ENCODE data around the gene TMEM163. TPM values are rescaled to one million over a fixed set of nuclear protein-coding genes. Genes with fewer than 3 reads are reported as not detected.

TMEM163 gene
- total RNA-seq, 6 experiments from 2014 or later: not detected

DNA sequence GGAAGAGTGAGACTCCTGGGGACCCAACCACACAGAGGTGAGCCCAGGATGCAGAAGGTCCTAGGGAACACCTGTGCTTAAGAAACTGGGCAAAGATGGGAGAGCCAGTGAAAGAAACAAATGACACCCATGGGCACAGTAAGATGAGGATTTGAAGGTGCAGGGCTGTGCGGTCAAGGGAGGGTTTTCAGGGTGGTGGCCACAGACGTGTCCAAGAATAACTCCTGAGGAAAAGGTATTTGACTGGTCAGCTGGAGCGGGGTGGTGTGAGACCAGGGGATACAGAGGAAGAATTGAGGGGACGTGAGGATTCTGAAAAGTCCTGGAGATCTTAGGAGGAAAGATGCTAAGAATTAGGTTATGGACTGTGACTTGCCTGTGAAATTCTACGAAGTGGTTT lies 142.9 kb downstream of the TMEM163 start:
- no peaks in the 10 kb centered on the region for H3K4me1 Mint-ChIP-seq (ENCODE audit: low read depth)
- no peak for DNase-seq
- H3K27me3 Mint-ChIP-seq (ENCODE audit: insufficient read depth): peaks cover 20% of the 10 kb centered on the region
- H3K36me3 Mint-ChIP-seq (ENCODE audit: low read depth): no peaks in the 10 kb centered on the region
- TF ChIP-seq, protein P1, sequence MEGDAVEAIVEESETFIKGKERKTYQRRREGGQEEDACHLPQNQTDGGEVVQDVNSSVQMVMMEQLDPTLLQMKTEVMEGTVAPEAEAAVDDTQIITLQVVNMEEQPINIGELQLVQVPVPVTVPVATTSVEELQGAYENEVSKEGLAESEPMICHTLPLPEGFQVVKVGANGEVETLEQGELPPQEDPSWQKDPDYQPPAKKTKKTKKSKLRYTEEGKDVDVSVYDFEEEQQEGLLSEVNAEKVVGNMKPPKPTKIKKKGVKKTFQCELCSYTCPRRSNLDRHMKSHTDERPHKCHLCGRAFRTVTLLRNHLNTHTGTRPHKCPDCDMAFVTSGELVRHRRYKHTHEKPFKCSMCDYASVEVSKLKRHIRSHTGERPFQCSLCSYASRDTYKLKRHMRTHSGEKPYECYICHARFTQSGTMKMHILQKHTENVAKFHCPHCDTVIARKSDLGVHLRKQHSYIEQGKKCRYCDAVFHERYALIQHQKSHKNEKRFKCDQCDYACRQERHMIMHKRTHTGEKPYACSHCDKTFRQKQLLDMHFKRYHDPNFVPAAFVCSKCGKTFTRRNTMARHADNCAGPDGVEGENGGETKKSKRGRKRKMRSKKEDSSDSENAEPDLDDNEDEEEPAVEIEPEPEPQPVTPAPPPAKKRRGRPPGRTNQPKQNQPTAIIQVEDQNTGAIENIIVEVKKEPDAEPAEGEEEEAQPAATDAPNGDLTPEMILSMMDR (IDR thresholded peaks at IDR 0.05): no peak
- H3K4me3 Mint-ChIP-seq: no peak overlapping the region
- H3K9me3 Mint-ChIP-seq: no peaks in the 10 kb centered on the region
- H3K27ac Mint-ChIP-seq: no peak overlapping the region

DNA sequence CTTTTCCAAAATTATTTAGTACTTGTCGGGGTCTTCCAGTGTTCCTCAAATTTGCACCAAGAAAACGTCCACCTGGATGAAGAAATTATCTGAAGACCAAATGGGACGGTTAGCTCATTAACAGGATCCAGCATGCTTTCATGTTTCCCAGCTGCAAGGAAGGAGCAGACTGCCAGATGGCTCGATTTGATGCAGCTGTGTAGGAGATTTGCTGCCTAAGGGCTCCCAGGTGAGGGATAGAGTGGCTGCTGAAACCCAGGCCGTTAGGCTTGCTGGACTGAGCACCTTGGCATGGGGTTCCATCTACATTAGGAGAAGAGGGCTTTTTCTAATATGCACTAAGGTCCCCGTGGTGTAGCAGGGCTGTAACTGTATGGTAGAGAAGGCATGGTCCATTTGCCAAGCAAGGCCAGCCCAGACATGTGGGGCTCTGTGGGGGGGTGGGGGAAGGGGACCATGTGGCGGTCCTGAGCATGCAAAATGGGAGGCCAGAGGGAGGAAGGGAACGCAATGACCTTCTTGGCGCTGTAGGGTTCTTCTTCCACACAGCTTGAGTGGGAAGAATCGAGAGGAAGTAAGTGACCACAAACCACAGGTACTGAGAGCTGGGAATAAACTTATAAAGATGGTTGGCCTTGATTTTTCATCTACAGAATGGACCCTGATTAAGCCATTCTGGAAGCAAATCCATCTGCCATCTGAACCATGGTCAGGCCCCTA lies 144.0 kb downstream of the TMEM163 start:
- Mint-ChIP-seq H3K27me3 (ENCODE audit: insufficient read depth) (peaks cover 20% of the 10 kb centered on the region), H3K9me3 (no peaks in the 10 kb centered on the region), H3K4me3 (no peak overlapping the region), H3K27ac (no peak overlapping the region), H3K36me3 (ENCODE audit: low read depth) (no peaks in the 10 kb centered on the region), H3K4me1 (ENCODE audit: low read depth) (no peaks in the 10 kb centered on the region)
- no peak for DNase-seq
- TF ChIP-seq, protein P1 (IDR thresholded peaks at IDR 0.05): no peak

DNA sequence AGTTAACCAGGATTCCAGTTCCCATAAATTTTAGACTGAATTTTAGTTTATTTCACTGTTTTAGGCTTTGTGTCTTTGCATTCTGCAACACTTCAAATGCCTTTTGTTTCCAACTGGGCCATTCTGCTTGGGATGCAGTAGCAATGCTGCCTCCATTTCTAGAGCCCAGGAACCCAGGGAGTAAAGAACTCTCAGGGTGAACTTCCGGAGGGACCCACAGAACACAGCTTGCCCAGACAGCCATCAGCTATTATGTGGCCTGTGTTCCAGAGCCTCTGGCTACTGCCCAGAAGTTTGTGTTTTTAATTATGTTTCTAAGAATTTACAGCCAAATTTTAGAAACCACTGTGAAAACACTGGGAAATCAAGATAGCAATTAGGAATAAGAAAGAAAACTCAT lies 145.1 kb downstream of the TMEM163 start:
- Mint-ChIP-seq H3K4me3 (no peak overlapping the region), H3K9me3 (no peaks in the 10 kb centered on the region), H3K4me1 (ENCODE audit: low read depth) (no peaks in the 10 kb centered on the region), H3K27ac (no peak overlapping the region), H3K27me3 (ENCODE audit: insufficient read depth) (peaks cover 12% of the 10 kb centered on the region), H3K36me3 (ENCODE audit: low read depth) (no peaks in the 10 kb centered on the region)
- no peak for DNase-seq
- TF ChIP-seq, protein P1 (IDR thresholded peaks at IDR 0.05): no peak

DNA sequence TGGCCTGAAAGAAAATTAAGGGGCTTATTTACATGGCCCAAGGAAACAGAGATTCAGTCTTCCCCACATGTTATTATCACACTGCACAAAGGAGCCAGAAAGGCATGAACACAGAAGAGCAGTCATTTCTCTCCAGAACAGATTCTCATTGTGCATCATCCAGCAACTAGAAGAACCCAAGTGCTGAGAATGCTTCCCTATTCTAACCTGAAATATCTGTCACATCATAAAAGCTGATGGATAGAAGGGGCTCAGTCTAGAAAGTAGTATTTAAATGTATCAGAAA lies 145.8 kb downstream of the TMEM163 start:
- TF ChIP-seq, protein P1 (IDR thresholded peaks at IDR 0.05): no peak
- no peaks in the 10 kb centered on the region for H3K4me1 Mint-ChIP-seq (ENCODE audit: low read depth)
- H3K27me3 Mint-ChIP-seq (ENCODE audit: insufficient read depth): peaks cover 11% of the 10 kb centered on the region
- no peak overlapping the region for H3K4me3 Mint-ChIP-seq
- no peak overlapping the region for H3K27ac Mint-ChIP-seq
- H3K36me3 Mint-ChIP-seq (ENCODE audit: low read depth): no peaks in the 10 kb centered on the region
- H3K9me3 Mint-ChIP-seq: no peaks in the 10 kb centered on the region
- DNase-seq: no peak

DNA sequence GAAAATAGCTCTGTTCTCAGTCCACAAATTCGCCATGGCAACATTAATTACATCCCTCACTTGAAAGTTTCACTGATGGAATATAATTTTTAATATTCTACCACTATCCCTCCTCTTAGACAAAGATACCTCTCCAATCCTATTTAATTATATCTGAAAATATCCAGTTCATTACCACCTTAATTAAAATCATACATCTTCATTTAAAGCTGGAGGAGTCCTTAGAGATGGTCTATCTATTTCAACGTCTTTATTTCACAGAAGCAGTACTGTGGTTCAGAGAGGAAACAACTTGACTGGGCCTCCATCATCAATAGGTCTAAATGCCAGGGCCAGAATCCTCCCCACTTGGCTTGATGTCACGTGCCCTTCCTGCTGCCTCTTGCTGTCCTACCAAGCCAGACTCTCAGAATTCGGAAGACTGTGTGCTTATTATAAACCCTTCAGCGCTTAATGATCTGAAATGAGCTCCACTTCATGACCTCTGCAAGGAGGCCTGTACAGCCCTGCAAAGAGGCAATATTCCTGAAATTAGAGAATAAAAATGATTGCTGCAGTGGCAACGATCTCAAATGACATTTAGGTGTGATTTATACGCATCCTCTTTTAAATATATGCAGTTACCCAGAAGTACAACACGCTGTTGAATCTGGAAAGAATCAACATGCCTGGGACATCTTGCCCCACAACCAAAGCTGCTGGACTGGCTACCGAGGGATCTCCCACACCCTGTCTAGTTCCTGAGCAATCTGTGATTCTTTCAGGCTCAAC lies 146.3 kb downstream of the TMEM163 start:
- Mint-ChIP-seq H3K27me3 (ENCODE audit: insufficient read depth) (peaks cover 8% of the 10 kb centered on the region), H3K4me1 (ENCODE audit: low read depth) (no peaks in the 10 kb centered on the region), H3K36me3 (ENCODE audit: low read depth) (no peaks in the 10 kb centered on the region), H3K9me3 (no peaks in the 10 kb centered on the region), H3K4me3 (no peak overlapping the region), H3K27ac (no peak overlapping the region)
- TF ChIP-seq, protein P1 (IDR thresholded peaks at IDR 0.05): no peak
- no peak for DNase-seq

All from HFFc6 (cell line).